Endothelial cell of umbilical vein (primary cell): ENCODE results near the gene MPST. TPM values are rescaled to one million over a fixed set of nuclear protein-coding genes. Genes with fewer than 3 reads are reported as not detected.

Experiments
- BruUV-seq: library from RNA; stranded (reverse); fragments of 400-500 nt; replicated peaks from 2 replicates; lab custom pipeline; 2021; lab: Mats Ljungman, UMichigan
- CTCF ChIA-PET: fragments of 300-600, 350-600 bp; sonication (Branson Sonifier 250); formaldehyde crosslinking; loops from one replicate; lab custom pipeline; 2021; ENCODE audit warnings: antibody characterized with exemption, inconsistent platforms; lab: Charles Lee
- POLR2A ChIA-PET: fragments of 300-600, 350-600 bp; sonication (Branson Sonifier 250); formaldehyde crosslinking; loops from one replicate; lab custom pipeline; 2021; ENCODE audit warnings: antibody characterized with exemption, inconsistent platforms; lab: Charles Lee
- DNase-seq: peaks from one replicate; pipeline ENCODE4 v3.0.0-alpha.2; 2011; ENCODE audit warnings: low read depth, low spot score
- FAIRE-seq: peaks from 2 replicates; lab custom pipeline; 2011; peaks lifted over from hg19 to GRCh38; lab: Jason Lieb, UNC
- H2AFZ ChIP-seq: 2 replicates; pipeline ENCODE4 v1.6.0; 2012; ENCODE audit warnings: low read depth, low read length, control low read depth, inconsistent platforms
- H3K27ac ChIP-seq: 2 replicates; pipeline ENCODE4 v1.5.1; 2011; ENCODE audit warnings: low read depth, mild to moderate bottlenecking, control low read depth, low read length, moderate library complexity; ENCODE audit not compliant: insufficient read depth
- H3K27me3 ChIP-seq, 2 experiments: 2 replicates each; pipeline versions ENCODE4 v1.6.0 to v1.6.1; 2011; ENCODE audit warnings: low read length in 2 of 2, mixed read lengths in 1 of 2; ENCODE audit not compliant: control insufficient read depth in 2 of 2, insufficient read depth in 2 of 2
- H3K36me3 ChIP-seq, 2 experiments: 2 replicates in 1 of 2; 3 replicates in 1 of 2; pipeline ENCODE4 v1.5.1; 2011; ENCODE audit warnings: low read length in 2 of 2, mild to moderate bottlenecking in 1 of 2, moderate library complexity in 1 of 2; ENCODE audit not compliant: control insufficient read depth in 2 of 2, insufficient read depth in 2 of 2; ENCODE audit errors: extremely low read depth in 1 of 2
- H3K4me1 ChIP-seq: 3 replicates; pipeline ENCODE4 v1.5.1; 2011; ENCODE audit warnings: mild to moderate bottlenecking, low read length; ENCODE audit not compliant: control insufficient read depth, insufficient read depth; ENCODE audit errors: extremely low read depth
- H3K4me2 ChIP-seq: 2 replicates; pipeline ENCODE4 v1.6.1; 2011; ENCODE audit warnings: low read length, control low read depth, mixed read lengths; ENCODE audit not compliant: insufficient read depth
- H3K4me3 ChIP-seq, 3 experiments: fragments of 200-600 bp in 1 of 3; sonication (generic), shearing (Covaris generic) in 1 of 3; replicated peaks in 1 of 3; 2 replicates each; pipeline ENCODE4 v1.5.1; 2011 to 2016; ENCODE audit warnings: control low read depth in 3 of 3, low read length in 3 of 3, mild to moderate bottlenecking in 2 of 3, inconsistent platforms in 1 of 3, low read depth in 1 of 3, moderate library complexity in 1 of 3; ENCODE audit not compliant: insufficient read depth in 1 of 3
- H3K79me2 ChIP-seq: 2 replicates; pipeline ENCODE4 v1.6.0; 2012; ENCODE audit warnings: low read length, inconsistent platforms; ENCODE audit not compliant: control insufficient read depth, insufficient read depth
- H3K9ac ChIP-seq: replicated peaks from 2 replicates; pipeline ENCODE3; 2011; ENCODE audit warnings: low read length, control low read depth; ENCODE audit not compliant: insufficient read depth; ENCODE audit errors: extremely low read depth
- H3K9me1 ChIP-seq: replicated peaks from 3 replicates; pipeline ENCODE4 v1.6.0; 2011; ENCODE audit warnings: mild to moderate bottlenecking, low read length; ENCODE audit not compliant: control insufficient read depth, insufficient read depth; ENCODE audit errors: extremely low read depth
- H3K9me3 ChIP-seq: replicated peaks from 2 replicates; pipeline ENCODE4 v1.5.1; 2012; ENCODE audit warnings: low read length, inconsistent platforms; ENCODE audit not compliant: control insufficient read depth, insufficient read depth
- H4K20me1 ChIP-seq: replicated peaks from 2 replicates; pipeline ENCODE3; 2011; ENCODE audit warnings: mild to moderate bottlenecking, low read length; ENCODE audit not compliant: control insufficient read depth, insufficient read depth; ENCODE audit errors: extremely low read depth
- EZH2 ChIP-seq: IDR thresholded peaks from 2 replicates; pipeline ENCODE4 v1.6.1; 2012; ENCODE audit warnings: borderline replicate concordance, low read depth, mild to moderate bottlenecking, moderate library complexity, low read length, inconsistent platforms; ENCODE audit not compliant: severe bottlenecking
- FOS ChIP-seq: IDR thresholded peaks from 2 replicates; pipeline ENCODE4 v1.6.1; 2011; ENCODE audit warnings: mild to moderate bottlenecking, low read length, moderate library complexity, borderline replicate concordance; ENCODE audit not compliant: insufficient read depth
- GATA2 ChIP-seq: IDR thresholded peaks from 2 replicates; pipeline ENCODE4 v1.7.0; 2011; ENCODE audit warnings: low read depth, mild to moderate bottlenecking, moderate library complexity, mixed read lengths, low read length; ENCODE audit not compliant: insufficient read length, insufficient read depth
- JUN ChIP-seq: IDR thresholded peaks from 2 replicates; pipeline ENCODE4 v1.6.1; 2011; ENCODE audit warnings: borderline replicate concordance, low read depth; ENCODE audit not compliant: insufficient read length, insufficient read depth
- MAX ChIP-seq: IDR thresholded peaks from 2 replicates; pipeline ENCODE4 v1.6.1; 2011; ENCODE audit not compliant: insufficient read depth, insufficient read length
- MYC ChIP-seq: IDR thresholded peaks from one replicate; pipeline ENCODE4 v1.6.1; 2011; ENCODE audit warnings: mild to moderate bottlenecking, low read depth, low read length
- POLR2A ChIP-seq: IDR thresholded peaks from 2 replicates; pipeline ENCODE4 v1.6.1; 2012; ENCODE audit warnings: low read depth, mild to moderate bottlenecking, control low read depth, low read length
- POLR2AphosphoS5 ChIP-seq: IDR thresholded peaks from 2 replicates; pipeline ENCODE4 v1.6.1; 2012; ENCODE audit warnings: low read depth, mild to moderate bottlenecking, control low read depth, low read length, moderate library complexity; ENCODE audit not compliant: insufficient read depth
- dilution Hi-C: fragments of 300-500 bp; cut with MboI; formaldehyde crosslinking; loops from one replicate; pipeline ENCODE4 v1.15.0; 2019; ENCODE audit warnings: low sequenced_read_pairs; ENCODE audit not compliant: extremely low pct_ligation_motif_present
- intact Hi-C: fragments of 100-400 bp; cut with micrococcal nuclease; formaldehyde crosslinking; loops from one replicate; pipeline ENCODE4 v1.10.0; 2022
- polyA plus RNA-seq, 4 experiments: library from polyadenylated mRNA; depleted of rRNA in 3 of 4; stranded (reverse) in 3 of 4; unstranded in 1 of 4; fragments of >200 nt; gene quantifications; 2 replicates each; pipeline versions ENCODE4 v1.2.1 to v1.2.3, GENCODE V29; 2011 to 2012; ENCODE audit warnings: missing spikeins in 1 of 4
- total RNA-seq: library from RNA; stranded (reverse); gene quantifications from 2 replicates; pipeline ENCODE4 v1.2.3, GENCODE V29; 2021
- TF ChIP-seq, protein P1 (sequence below), 2 donors: IDR thresholded peaks; 1 replicate in 1 of 2; 2 replicates in 1 of 2; pipeline ENCODE4 v1.5.1; 2011; ENCODE audit warnings: low read length in 2 of 2, mild to moderate bottlenecking in 2 of 2, moderate library complexity in 2 of 2, control low read depth in 1 of 2, inconsistent platforms in 1 of 2, low read depth in 1 of 2; ENCODE audit not compliant: insufficient read depth in 1 of 2; ENCODE audit errors: extremely low read depth in 1 of 2

The MPST gene
- total and polyA plus RNA-seq, 2 donors (not counting 3 experiments of a cell fraction or from before 2014, with no cell fraction given) = 93.2 to 124 TPM

- Histone ChIP-seq H4K20me1 (no peaks in the 10 kb centered on the region), H3K36me3 (peaks cover 6 to 37% of the 10 kb centered on the region in 2 experiments), H3K4me2 (no peak overlapping the region), H3K27ac (no peak overlapping the region), H3K9ac (no peak overlapping the region), H3K9me1 (no peaks in the 10 kb centered on the region), H3K27me3 (no peaks in the 10 kb centered on the region), H3K9me3 (no peaks in the 10 kb centered on the region), H3K4me1 (peaks cover 7% of the 10 kb centered on the region), H3K4me3 (no peak overlapping the region), H2AFZ (no peak overlapping the region), H3K79me2 (peaks cover 10% of the 10 kb centered on the region)
- BruUV-seq = no TSS peak
- intact Hi-C loops (no loop called here), dilution Hi-C loops (no loop called here)
- POLR2A ChIA-PET = no interaction called here
- DNase-seq (no peak), FAIRE-seq (no peak)
- TF ChIP-seq GATA2 = no peak
- TF ChIP-seq MAX = no peak
- no peak for TF ChIP-seq EZH2
- TF ChIP-seq POLR2A = no peak
- no peak for TF ChIP-seq POLR2AphosphoS5
- no peak for TF ChIP-seq JUN
- TF ChIP-seq FOS = no peak
- no peak for TF ChIP-seq MYC
- TF ChIP-seq, protein P1, sequence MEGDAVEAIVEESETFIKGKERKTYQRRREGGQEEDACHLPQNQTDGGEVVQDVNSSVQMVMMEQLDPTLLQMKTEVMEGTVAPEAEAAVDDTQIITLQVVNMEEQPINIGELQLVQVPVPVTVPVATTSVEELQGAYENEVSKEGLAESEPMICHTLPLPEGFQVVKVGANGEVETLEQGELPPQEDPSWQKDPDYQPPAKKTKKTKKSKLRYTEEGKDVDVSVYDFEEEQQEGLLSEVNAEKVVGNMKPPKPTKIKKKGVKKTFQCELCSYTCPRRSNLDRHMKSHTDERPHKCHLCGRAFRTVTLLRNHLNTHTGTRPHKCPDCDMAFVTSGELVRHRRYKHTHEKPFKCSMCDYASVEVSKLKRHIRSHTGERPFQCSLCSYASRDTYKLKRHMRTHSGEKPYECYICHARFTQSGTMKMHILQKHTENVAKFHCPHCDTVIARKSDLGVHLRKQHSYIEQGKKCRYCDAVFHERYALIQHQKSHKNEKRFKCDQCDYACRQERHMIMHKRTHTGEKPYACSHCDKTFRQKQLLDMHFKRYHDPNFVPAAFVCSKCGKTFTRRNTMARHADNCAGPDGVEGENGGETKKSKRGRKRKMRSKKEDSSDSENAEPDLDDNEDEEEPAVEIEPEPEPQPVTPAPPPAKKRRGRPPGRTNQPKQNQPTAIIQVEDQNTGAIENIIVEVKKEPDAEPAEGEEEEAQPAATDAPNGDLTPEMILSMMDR (IDR thresholded peaks at IDR 0.05; ENCODE audit: extremely low read depth in 1 of 2, insufficient read depth in 1 of 2, low read depth in 1 of 2, low read length in 2 of 2) = no peak
- CTCF ChIA-PET = interaction anchor here (0.6 to 2.1 kb wide), 5 partner anchors 15 to 1864 kb away, joined by 3 to 5 read pairs (median 4); no protein-coding TSS in a partner anchor
Observed at GRCh38 chr22:37025500-37026070, 6.0 kb downstream of the MPST start.
